ENCODE measurements around the gene PIP5KL1.
A peak's percentile ranks its signal among the peaks of the same experiment; 100 is the strongest.

Gene PIP5KL1

GRCh38 chr9:127949827-127950512 lies 19.4 kb upstream of the PIP5KL1 start:
- no peak for DNase-seq

DNA sequence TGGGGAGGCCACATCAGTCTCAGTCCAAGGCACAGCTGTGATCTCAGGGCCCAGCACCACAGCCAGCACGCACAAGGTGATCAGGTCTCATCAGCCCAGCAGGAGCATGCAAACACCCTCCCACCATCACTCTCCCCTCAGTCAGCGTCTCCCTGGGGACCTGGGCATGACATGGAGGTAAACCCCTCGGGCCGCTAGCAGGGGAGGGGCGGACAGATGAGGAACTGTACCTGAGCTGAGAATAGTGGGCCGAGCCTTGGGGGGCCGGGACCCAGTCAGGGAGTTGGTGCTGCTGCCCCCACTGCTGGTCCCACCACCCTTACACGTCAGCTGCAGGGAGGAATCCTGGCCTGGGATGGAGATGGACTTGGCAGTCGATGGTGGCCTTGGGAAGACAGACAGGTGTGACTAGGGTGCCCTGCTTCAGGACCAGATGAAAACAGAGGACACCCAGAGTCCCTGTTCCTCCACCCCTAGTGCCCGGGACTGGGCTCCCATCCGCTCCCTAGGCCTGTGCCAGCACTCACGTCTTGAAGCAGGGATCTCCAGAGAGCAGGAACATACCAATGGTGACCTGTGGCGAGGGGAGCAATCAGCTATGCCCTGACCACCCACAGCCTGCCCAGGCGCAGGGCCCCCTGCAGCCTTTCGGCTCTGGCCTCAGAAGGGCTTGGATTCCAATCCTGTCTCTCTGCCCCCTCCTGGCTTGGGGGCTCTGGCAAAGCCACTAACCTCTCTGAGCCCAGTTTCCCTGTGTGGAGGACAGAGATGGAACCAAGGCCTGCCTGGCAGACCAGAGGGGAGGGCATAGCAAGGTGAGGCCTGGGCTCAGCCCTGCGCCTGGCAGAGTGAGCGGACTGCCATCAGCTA lies 17.5 kb upstream of the PIP5KL1 start:
- no peak for DNase-seq

GRCh38 chr9:127946728-127947127 lies 16.2 kb upstream of the PIP5KL1 start:
- no peak for DNase-seq

- DNase-seq, result no peak
Observed at GRCh38 chr9:127945942-127946341, 15.4 kb upstream of the PIP5KL1 start.

DNA sequence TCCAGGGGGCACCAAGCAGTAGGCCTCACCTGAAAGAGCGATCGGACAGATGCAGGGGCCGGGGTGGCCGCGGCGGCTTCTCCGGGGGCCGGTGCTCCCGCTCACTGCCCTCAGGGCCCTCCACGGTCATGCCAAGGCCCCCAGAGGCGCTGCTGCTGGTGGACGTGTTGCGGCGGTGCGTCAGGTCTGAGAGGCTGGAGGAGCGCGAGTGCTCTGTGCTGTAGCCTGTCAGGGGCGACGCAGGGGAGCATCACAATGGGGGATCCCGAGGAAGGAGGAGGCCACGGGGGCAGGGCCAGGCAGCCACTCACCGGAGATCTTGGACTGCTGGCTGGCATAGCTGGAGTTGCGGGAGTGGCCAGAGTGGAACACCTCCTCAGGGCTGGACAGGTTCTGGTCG lies 14.8 kb upstream of the PIP5KL1 start:
- no peak for DNase-seq

- no peak for DNase-seq
Observed at GRCh38 chr9:127944586-127945218, 14.1 kb upstream of the PIP5KL1 start.

DNA sequence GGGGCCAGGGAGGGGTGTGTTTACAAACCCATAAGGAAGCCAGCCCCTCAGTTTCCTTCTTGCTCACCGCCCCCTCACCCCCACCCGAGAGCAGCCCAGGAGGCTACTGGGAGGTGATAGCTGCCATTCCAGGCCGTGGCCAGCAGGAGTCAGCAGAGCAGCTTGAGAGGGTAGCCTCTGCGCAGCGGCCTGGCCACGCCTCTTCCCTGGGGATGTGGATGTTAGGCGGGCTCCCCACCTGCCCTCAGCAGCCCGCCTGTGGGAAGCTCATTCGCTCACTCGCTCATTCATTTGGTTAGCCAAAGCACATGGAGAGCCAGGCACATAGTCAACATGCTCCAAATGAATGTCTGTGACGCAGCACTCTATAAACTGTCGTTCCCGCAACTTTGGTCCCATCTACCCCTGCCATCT lies 13.2 kb upstream of the PIP5KL1 start:
- peak; percentile 62 for DNase-seq

- DNase-seq, result no peak
Observed at GRCh38 chr9:127943011-127943662, 12.6 kb upstream of the PIP5KL1 start.

- no peak for DNase-seq
Observed at GRCh38 chr9:127942216-127943010, 11.8 kb upstream of the PIP5KL1 start.

- no peak for DNase-seq
Observed at GRCh38 chr9:127941961-127942215, 11.3 kb upstream of the PIP5KL1 start.

- no peak for DNase-seq
Observed at GRCh38 chr9:127941062-127941960, 10.7 kb upstream of the PIP5KL1 start.

DNA sequence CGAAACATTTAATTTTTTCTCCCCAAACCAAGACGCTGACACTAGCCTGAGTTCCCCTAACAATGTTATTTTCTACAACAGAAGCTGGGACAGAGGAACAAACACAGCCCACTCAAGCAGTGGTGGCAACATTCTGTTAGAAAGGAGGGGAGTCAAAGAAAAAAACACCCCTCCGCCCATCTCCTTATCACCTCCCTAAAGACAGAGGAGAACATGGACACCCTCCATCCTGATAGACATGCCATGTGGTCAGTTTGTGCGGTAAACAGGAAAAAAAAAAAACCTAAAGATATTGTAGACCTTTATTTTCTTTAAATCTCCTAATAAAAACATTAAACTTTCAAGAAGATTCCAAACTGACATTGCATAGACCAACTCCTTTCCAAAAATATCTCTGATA lies 10.0 kb upstream of the PIP5KL1 start:
- no peak for DNase-seq

DNA sequence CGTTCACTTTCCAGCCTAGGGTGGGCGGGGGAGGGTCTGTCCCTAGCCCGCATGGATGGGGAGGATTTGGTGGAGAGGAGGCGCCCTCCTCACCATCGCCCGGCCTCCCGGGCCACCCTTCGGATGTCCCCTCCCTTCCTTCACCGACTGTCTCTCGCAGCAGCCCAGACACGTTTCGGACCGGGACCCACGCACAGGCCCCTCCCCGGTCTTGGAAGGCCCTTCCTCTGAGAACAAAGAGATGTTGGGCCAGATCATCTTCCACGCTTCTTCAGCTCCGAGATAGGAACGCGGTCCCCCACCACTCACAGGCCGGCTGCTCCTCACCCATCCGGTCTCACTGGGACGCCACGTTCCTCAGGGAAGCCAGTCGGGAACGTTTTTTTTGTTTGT lies 7.7 kb upstream of the PIP5KL1 start:
- no peak for DNase-seq

- peak; percentile 83 for DNase-seq
Observed at GRCh38 chr9:127937388-127938297, 7.1 kb upstream of the PIP5KL1 start, which contains the start of gene DPM2. TSS of gene DPM2 (minus strand) at chr9:127937854. CDS start at chr9:127937820, 34 bp downstream.

DNA sequence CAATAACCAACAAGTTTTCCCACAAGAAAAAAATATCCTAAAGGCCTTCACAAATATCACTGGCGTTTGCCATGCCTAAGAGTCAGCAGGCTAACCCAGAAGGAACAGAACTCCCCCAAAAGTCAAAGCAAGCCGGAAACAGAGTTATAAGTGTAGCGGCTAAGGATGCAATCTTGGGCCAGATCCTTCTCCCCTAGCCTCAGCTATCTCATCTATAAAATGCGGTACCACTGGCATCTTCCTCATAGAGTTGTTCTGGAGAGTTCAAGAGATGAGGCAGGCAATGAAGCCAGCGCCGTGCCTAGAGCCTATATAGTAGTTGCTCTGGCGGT lies 6.4 kb upstream of the PIP5KL1 start:
- no peak for DNase-seq

- DNase-seq, result no peak
Observed at GRCh38 chr9:127936347-127936852, 5.8 kb upstream of the PIP5KL1 start.

DNA sequence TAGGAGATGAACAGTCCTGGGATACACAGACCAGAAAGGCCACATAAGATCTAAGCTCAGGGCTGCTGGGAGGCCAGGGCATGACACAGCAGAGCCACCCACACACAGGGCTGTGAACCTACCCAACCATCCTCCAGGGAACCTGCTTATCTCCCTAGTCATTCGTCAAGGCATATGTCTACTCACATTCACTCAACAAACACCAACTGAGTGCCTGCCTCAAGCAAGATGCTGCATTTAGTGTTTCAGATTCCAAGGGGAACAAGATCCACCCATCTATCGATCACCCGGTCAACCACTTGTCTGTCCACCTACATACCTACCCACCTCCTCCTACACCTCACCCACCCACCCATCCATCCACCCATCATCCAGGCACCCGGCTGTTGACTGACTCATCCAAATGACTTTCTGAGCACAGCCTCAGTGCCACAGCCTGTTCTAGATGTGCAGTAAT lies 5.2 kb upstream of the PIP5KL1 start:
- DNase-seq, result no peak

- no peak for DNase-seq
Observed at GRCh38 chr9:127934986-127935385, 4.4 kb upstream of the PIP5KL1 start.

DNA sequence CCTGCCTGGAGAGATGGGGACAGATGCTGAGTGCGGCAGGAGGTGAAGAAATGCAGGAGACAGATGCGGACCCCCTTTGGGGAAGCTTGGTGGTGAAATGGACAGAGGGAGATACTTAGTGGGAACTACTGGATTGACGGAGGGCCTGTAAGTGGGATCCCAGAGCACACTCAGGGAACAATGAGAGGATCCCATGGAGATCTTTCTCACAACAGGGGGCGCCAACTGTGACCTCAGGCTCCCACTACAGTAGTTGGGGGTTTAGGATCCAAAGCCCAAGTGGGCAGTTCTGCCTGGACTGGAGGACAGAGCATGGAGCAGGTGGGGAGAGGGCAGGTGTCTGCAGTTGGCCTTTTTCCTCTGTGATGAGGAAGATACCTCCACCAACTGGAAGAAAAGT lies 3.7 kb upstream of the PIP5KL1 start:
- DNase-seq, result no peak
